Right lobe of liver (tissue), 6 donors: ENCODE results near the gene LIN9. TPM values are rescaled to one million over a fixed set of nuclear protein-coding genes. Genes with fewer than 3 reads are reported as not detected.

Experiments used
- ATAC-seq, 4 donors: fragments of 200-7000 bp; cut with Tn5 transposase; one replicate each; pipeline ENCODE4 v1.9.1; 2020; ENCODE audit warnings: mild to moderate bottlenecking in 4 of 4, moderate library complexity in 4 of 4
- DNase-seq, 3 donors: peaks; one replicate each; pipeline ENCODE4 v3.0.0-alpha.2; 2020
- H3K27ac ChIP-seq, 3 donors: fragments of 200-600 bp; one replicate each; pipeline ENCODE4 v1.8.0; 2022
- H3K27me3 ChIP-seq, 2 donors: fragments of 200-600 bp; one replicate each; pipeline ENCODE4 v1.8.0; 2022
- H3K36me3 ChIP-seq, 4 donors: fragments of 200-600 bp; sonication (generic) in 1 of 4; one replicate each; pipeline versions ENCODE4 v1.5.1 to v1.8.0; 2017 to 2022; ENCODE audit warnings: control low read depth in 1 of 4
- H3K4me1 ChIP-seq, 4 donors: fragments of 200-600 bp; sonication (generic) in 1 of 4; one replicate each; pipeline versions ENCODE4 v1.5.1 to v1.8.0; 2017 to 2022; ENCODE audit warnings: control low read depth in 1 of 4
- H3K4me3 ChIP-seq, 3 donors: fragments of 200-600 bp; one replicate each; pipeline ENCODE4 v1.8.0; 2022
- H3K9me3 ChIP-seq, 4 donors: fragments of 200-600 bp; sonication (generic) in 1 of 4; one replicate each; pipeline versions ENCODE4 v1.5.1 to v1.8.0; 2017 to 2022; ENCODE audit warnings: control low read depth in 1 of 4
- POLR2A ChIP-seq: fragments of 450-650 bp; IDR thresholded peaks from one replicate; pipeline ENCODE4 v1.6.1; 2017; ENCODE audit warnings: antibody characterized with exemption, mild to moderate bottlenecking
- WGBS: methylation state at CpG from one replicate; pipeline ENCODE4 v1.1.6; 2018; ENCODE audit warnings: low coverage, low lambda C conversion rate; ENCODE audit not compliant: insufficient coverage; ENCODE audit errors: missing lambda C conversion rate; 5-methylcytosine and 5-hydroxymethylcytosine counted together
- intact Hi-C, 2 donors: fragments of 100-400 bp; cut with DNase I; formaldehyde crosslinking; loops; one replicate each; pipeline versions ENCODE4 v1.11.2 to v1.14.1; 2022
- total RNA-seq, 6 experiments: library from RNA; depleted of rRNA in 2 of 6; stranded (reverse); fragments of >200 nt in 2 of 6; fragmentation: NEBNext Ultra II Directional in 3 of 6; extraction: Animal tissue kit (Norgen Biotek cat#: 25700) in 3 of 6; gene quantifications; one replicate each; pipeline versions ENCODE4 v1.1.0 to v1.2.4, GENCODE V29; 2016 to 2023
- TF ChIP-seq, protein P1 (sequence below), 4 donors: fragments of 200-600 bp in 3 of 4; fragments of 450-650 bp in 1 of 4; IDR thresholded peaks; one replicate each; pipeline versions ENCODE4 v1.5.1 to v1.8.0; 2016 to 2022; ENCODE audit warnings: antibody characterized with exemption in 4 of 4, mild to moderate bottlenecking in 2 of 4
- donor health status: DM: no; HTN: yes; CAD: no.
- donor health status: DM: no; HTN: no; CAD: no.
- donor health status: DM: no; HTN: no; CAD: no.
- donor health status: DM: no; HTN: yes; CAD: no.
- donor health status: DM: no; HTN: yes; CAD: no.

LIN9 gene
- total RNA-seq, 6 experiments from 2014 or later = 0.46 to 1.5 (median 0.91) TPM

- TF ChIP-seq, protein P1, sequence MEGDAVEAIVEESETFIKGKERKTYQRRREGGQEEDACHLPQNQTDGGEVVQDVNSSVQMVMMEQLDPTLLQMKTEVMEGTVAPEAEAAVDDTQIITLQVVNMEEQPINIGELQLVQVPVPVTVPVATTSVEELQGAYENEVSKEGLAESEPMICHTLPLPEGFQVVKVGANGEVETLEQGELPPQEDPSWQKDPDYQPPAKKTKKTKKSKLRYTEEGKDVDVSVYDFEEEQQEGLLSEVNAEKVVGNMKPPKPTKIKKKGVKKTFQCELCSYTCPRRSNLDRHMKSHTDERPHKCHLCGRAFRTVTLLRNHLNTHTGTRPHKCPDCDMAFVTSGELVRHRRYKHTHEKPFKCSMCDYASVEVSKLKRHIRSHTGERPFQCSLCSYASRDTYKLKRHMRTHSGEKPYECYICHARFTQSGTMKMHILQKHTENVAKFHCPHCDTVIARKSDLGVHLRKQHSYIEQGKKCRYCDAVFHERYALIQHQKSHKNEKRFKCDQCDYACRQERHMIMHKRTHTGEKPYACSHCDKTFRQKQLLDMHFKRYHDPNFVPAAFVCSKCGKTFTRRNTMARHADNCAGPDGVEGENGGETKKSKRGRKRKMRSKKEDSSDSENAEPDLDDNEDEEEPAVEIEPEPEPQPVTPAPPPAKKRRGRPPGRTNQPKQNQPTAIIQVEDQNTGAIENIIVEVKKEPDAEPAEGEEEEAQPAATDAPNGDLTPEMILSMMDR (IDR thresholded peaks at IDR 0.05) = no peak
- no peak for TF ChIP-seq POLR2A
- no peak for ATAC-seq
- DNase-seq = no peak
- no peaks in the 10 kb centered on the region for H3K27me3 ChIP-seq
- intact Hi-C loops = no loop called here
- WGBS = 87% methylated on average over 4 of the region's 4 CpGs
- no peak overlapping the region for H3K27ac ChIP-seq
- H3K4me3 ChIP-seq = no peak overlapping the region
- H3K4me1 ChIP-seq = peaks cover 0 to 5% (median 0%) of the 10 kb centered on the region in 4 donors
- H3K9me3 ChIP-seq = no peaks in the 10 kb centered on the region
- no peaks in the 10 kb centered on the region for H3K36me3 ChIP-seq
These were observed 4.5 kb downstream of the LIN9 start for GRCh38 chr1:226304291-226304955.

DNA sequence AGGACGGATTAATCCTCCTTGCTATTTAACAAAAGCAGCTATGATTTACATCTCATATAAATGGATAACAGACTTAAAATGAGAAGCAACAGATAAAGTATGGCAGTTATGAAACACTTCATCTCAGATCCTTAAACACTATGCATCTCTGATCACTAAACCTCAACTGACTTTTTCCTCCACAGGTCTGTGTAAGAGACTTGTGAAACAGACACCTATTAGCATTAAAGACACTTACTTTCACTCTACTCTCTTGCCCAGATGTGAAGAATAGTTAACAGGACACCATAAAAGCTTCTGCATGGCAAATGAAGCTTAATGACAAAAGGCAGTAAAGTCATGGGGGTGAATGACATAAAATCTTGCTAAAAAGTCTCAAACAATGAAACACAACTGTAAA lies 6.2 kb downstream of the LIN9 start:
- no peak overlapping the region for H3K4me3 ChIP-seq
- H3K4me1 ChIP-seq = no peaks in the 10 kb centered on the region
- intact Hi-C loops = no loop called here
- H3K36me3 ChIP-seq = no peaks in the 10 kb centered on the region
- ATAC-seq (no peak), DNase-seq (no peak)
- 91% methylated on average over 1 of the region's 1 CpG for WGBS
- no peak overlapping the region for H3K27ac ChIP-seq
- no peak for TF ChIP-seq POLR2A
- H3K27me3 ChIP-seq = no peaks in the 10 kb centered on the region
- H3K9me3 ChIP-seq = no peaks in the 10 kb centered on the region

DNA sequence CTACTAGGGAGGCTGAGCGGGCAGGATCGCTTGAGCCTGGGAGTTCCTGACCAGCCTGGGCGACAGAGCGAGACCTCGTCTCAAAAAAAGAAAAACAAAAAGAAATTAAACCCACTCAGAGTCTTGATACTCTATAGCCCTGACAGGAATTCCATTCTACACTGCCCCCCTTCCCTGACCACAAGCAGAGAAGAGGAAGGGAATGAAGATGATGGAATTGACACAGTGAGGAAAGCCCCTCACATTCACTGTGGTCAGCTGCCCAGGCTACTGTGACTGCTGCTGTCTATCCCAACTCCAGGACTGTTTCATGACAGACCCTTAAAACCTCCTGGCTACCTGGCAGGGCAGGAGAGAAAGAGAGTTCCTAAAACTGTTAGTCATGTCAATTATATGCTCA lies 12.1 kb downstream of the LIN9 start:
- ATAC-seq = no peak
- H3K27me3 ChIP-seq = no peaks in the 10 kb centered on the region
- no peak overlapping the region for H3K27ac ChIP-seq
- no peak overlapping the region for H3K4me3 ChIP-seq
- H3K9me3 ChIP-seq = no peaks in the 10 kb centered on the region
- H3K4me1 ChIP-seq = no peaks in the 10 kb centered on the region
- TF ChIP-seq, protein P1 (IDR thresholded peaks at IDR 0.05) = no peak
- TF ChIP-seq POLR2A = no peak
- intact Hi-C loops = no loop called here
- H3K36me3 ChIP-seq = no peaks in the 10 kb centered on the region
- WGBS = 95% methylated on average over 5 of the region's 5 CpGs
- no peak for DNase-seq

DNA sequence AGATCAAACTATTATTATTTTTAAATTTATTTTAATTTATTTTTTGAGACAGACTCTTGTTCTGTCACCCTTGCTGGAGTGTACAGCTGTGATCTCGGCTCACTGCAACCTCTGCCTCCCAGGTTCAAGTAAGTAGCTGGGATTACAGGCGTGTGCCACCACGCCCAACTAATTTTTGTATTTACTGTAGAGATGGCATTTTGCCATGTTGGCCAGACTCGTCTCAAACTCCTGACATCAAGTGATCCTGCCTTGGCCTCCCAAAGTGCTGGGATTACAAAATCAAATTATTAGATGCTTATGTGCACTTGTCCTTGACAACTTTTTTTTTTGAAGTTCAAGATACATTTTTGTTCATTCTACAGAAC lies 15.4 kb downstream of the LIN9 start:
- ATAC-seq (no peak), DNase-seq (no peak)
- 89% methylated on average over 4 of the region's 4 CpGs for WGBS
- H3K4me1 ChIP-seq = no peaks in the 10 kb centered on the region
- TF ChIP-seq POLR2A = no peak
- TF ChIP-seq, protein P1 (IDR thresholded peaks at IDR 0.05) = no peak
- H3K27ac ChIP-seq = no peak overlapping the region
- no peaks in the 10 kb centered on the region for H3K27me3 ChIP-seq
- intact Hi-C loops = no loop called here
- no peak overlapping the region for H3K4me3 ChIP-seq
- no peaks in the 10 kb centered on the region for H3K9me3 ChIP-seq
- no peaks in the 10 kb centered on the region for H3K36me3 ChIP-seq

DNA sequence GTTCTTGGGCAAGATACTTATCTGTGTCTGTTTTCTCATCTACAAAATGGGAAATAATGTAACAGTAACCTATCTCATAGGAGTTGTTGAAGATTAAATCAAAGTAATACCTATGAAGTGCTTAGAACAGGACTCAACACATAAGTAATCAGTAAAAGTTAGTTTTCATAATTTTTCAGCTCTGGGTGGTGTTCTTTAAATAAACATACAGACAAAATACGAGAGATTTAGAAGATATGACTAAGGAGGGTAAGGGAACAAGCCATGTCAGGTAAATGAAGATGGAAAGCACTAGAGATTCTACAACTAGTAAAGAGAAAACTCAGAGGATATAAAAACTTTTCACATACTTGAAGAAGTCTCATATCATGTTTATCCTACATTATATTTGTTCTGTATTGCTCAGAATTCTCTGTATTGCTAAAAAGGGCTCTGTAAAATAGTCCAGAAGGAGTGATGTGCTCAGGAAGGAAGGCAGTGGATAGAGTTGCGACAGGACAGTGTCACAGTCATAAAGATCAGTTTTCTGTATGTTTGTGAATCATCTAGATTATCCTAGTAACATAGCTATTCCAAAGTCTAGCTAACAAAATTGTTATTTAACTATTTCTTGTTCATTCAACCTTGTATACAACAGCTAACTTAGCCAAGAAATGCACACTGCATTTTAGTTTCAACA lies 16.0 kb downstream of the LIN9 start:
- intact Hi-C loops = no loop called here
- no peak overlapping the region for H3K4me3 ChIP-seq
- H3K27me3 ChIP-seq = no peaks in the 10 kb centered on the region
- no peaks in the 10 kb centered on the region for H3K4me1 ChIP-seq
- WGBS = 95% methylated on average over 2 of the region's 2 CpGs
- DNase-seq (no peak), ATAC-seq (no peak)
- no peaks in the 10 kb centered on the region for H3K36me3 ChIP-seq
- no peaks in the 10 kb centered on the region for H3K9me3 ChIP-seq
- TF ChIP-seq, protein P1 (IDR thresholded peaks at IDR 0.05) = no peak
- no peak for TF ChIP-seq POLR2A
- no peak overlapping the region for H3K27ac ChIP-seq
